Large intestine (tissue), 12 donors: ENCODE data around the gene PIK3C3. TPM values are rescaled to one million over a fixed set of nuclear protein-coding genes. Genes with fewer than 3 reads are reported as not detected.
A peak's percentile ranks its signal among the peaks of the same experiment; 100 is the strongest.

ENCODE experiments used
- DNase-seq, 2 donors: peaks; one replicate each; pipeline versions ENCODE4 v3.0.0 to v3.0.0-alpha.2; 2013
- H3K27ac ChIP-seq: one replicate; pipeline ENCODE4 v1.5.1; 2013; ENCODE audit warnings: low read length
- H3K27me3 ChIP-seq: 2 replicates; pipeline ENCODE4 v1.6.1; 2013; ENCODE audit warnings: low read length; ENCODE audit not compliant: control insufficient read depth, insufficient read depth
- H3K36me3 ChIP-seq: 2 replicates; pipeline ENCODE4 v1.6.1; 2013; ENCODE audit warnings: low read length; ENCODE audit not compliant: control insufficient read depth, insufficient read depth
- H3K4me1 ChIP-seq: one replicate; pipeline ENCODE4 v1.6.1; 2013; ENCODE audit warnings: low read length; ENCODE audit not compliant: control insufficient read depth, insufficient read depth
- H3K4me3 ChIP-seq: one replicate; pipeline ENCODE4 v1.5.1; 2013; ENCODE audit warnings: low read length
- H3K9me3 ChIP-seq: one replicate; pipeline ENCODE4 v1.6.1; 2013; ENCODE audit warnings: mild to moderate bottlenecking, low read depth, low read length, moderate library complexity; ENCODE audit not compliant: control insufficient read depth
- WGBS: methylation state at CpG from one replicate; pipeline ENCODE4 v1.1.5; 2013; ENCODE audit warnings: low lambda C conversion rate; ENCODE audit not compliant: insufficient coverage; 5-methylcytosine and 5-hydroxymethylcytosine counted together
- long read RNA-seq, 11 donors: transcript quantifications; one replicate each; lab custom pipeline, GENCODE V29; 2026
- polyA plus RNA-seq: library from polyadenylated mRNA; unstranded; fragments of 120-200 nt; gene quantifications from one replicate; pipeline ENCODE4 v1.2.1, GENCODE V29; 2013

PIK3C3 gene
- polyA plus RNA-seq = 38.2 TPM
- long read RNA-seq, donor 1, full-length matches to known transcripts = 4 of 4 reads
- long read RNA-seq, donor 1, partial matches to known transcripts = 0 of 4 reads
- long read RNA-seq, donor 1, other reads (novel, unspliced or antisense) = 0 of 4 reads
- long read RNA-seq, donor 2, full-length matches to known transcripts = 5 of 5 reads
- long read RNA-seq, donor 2, partial matches to known transcripts = 0 of 5 reads
- long read RNA-seq, donor 2, other reads (novel, unspliced or antisense) = 0 of 5 reads
- long read RNA-seq, donor 3 = 0 reads
- long read RNA-seq, donor 4 = 0 reads
- long read RNA-seq, donor 5, full-length matches to known transcripts = 3 of 3 reads
- long read RNA-seq, donor 5, partial matches to known transcripts = 0 of 3 reads
- long read RNA-seq, donor 5, other reads (novel, unspliced or antisense) = 0 of 3 reads
- long read RNA-seq, donor 6, full-length matches to known transcripts = 9 of 16 reads
- long read RNA-seq, donor 6, partial matches to known transcripts = 7 of 16 reads
- long read RNA-seq, donor 6, other reads (novel, unspliced or antisense) = 0 of 16 reads
- long read RNA-seq, donor 7, full-length matches to known transcripts = 3 of 3 reads
- long read RNA-seq, donor 7, partial matches to known transcripts = 0 of 3 reads
- long read RNA-seq, donor 7, other reads (novel, unspliced or antisense) = 0 of 3 reads
- long read RNA-seq, donor 8, full-length matches to known transcripts = 7 of 20 reads
- long read RNA-seq, donor 8, partial matches to known transcripts = 13 of 20 reads
- long read RNA-seq, donor 8, other reads (novel, unspliced or antisense) = 0 of 20 reads
- long read RNA-seq, donor 9, full-length matches to known transcripts = 3 of 18 reads
- long read RNA-seq, donor 9, partial matches to known transcripts = 15 of 18 reads
- long read RNA-seq, donor 9, other reads (novel, unspliced or antisense) = 0 of 18 reads
- long read RNA-seq, donor 10, full-length matches to known transcripts = 5 of 12 reads
- long read RNA-seq, donor 10, partial matches to known transcripts = 7 of 12 reads
- long read RNA-seq, donor 10, other reads (novel, unspliced or antisense) = 0 of 12 reads
- long read RNA-seq, donor 11, full-length matches to known transcripts = 4 of 9 reads
- long read RNA-seq, donor 11, partial matches to known transcripts = 5 of 9 reads
- long read RNA-seq, donor 11, other reads (novel, unspliced or antisense) = 0 of 9 reads

DNA sequence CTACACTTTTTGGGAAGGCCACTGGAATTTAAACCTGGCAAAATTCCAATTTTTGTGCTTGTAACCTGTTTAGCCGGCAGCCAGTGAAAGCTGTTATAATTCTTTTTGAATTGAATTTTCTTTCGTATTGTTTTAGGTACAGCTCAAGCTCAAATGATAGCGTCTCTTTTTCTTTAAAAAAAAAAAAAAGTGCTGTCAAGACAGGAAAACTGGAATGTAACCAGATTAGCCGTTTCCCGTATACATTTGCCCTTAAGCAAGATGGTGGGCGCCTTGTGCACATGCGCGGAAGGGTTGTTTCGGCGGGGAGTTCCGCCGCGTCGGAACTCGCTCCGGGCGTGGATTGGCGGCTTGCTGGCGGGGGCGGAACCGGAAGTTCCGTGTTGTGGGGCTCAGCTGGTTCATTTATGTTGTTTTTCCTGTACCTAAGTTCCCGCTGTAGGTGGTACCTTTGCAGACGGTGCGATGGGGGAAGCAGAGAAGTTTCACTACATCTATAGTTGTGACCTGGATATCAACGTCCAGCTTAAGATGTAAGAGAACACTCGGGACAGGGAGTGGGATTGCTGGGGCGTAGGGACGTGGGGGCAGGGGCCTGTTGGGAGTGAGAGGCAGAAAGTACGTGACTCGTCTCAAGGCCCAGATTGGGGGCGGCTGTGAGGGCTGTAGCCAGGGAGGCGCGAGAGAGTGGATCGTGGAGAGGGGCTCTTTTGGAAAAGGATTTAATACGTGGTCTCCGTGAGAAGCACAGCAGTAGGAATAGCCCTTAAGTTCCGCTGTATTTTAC lies at the start of gene PIK3C3:
PIK3C3 (plus strand) TSS at position 408 of the 787 bp plus-strand sequence; CDS start at position 466, 58 bp downstream.
- H3K4me3 ChIP-seq = peak within 1 kb of the TSS; percentile 93
- peak; percentile 98 for DNase-seq
- H3K27ac ChIP-seq = peak within 1 kb of the TSS; percentile 80
- WGBS = 0% methylated on average over 2 of the region's 38 CpGs
- peaks cover 2% of the 10 kb centered on the region for H3K4me1 ChIP-seq
- H3K36me3 ChIP-seq = peaks cover 8% of the 10 kb centered on the region
- no peaks in the 10 kb centered on the region for H3K27me3 ChIP-seq
- no peaks in the 10 kb centered on the region for H3K9me3 ChIP-seq

DNA sequence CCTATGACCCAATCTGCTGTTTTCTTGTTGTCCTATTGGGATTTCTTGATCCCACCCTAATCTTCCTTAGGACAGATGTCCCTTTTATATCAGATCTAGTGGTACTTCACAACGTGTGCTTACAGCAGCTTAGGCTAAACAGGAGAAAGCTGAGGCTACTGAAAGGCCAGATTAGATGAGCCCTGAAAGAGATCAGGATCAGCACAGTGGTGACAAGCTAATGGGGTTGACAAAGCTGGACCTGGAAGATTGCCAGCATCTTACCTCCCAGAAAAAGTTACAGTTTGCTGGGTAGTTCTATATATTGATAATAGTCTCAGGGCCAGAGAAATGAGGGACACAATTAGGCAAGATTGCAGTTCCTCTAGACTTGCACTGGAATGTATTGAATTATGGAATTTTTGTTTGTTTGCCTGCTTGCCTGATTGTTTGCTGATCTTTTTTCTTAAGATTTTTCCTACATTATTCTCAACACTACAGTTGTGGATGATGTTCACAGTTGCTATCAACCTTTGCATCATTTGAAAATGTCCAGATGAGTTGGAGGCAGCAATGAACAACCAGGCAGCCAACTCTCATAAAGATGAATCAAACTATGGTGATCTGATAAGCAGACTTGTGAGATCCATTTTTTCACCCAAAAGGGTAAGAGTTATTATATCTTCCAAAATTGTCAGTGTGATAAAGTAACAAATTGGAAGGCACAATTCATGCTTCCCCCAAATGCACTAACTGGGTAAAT lies 49.1 kb upstream of the PIK3C3 start:
- H3K27ac ChIP-seq = no peak overlapping the region
- DNase-seq = no peak
- WGBS = no CpG with 5 or more reads among the region's 1 CpG
- H3K4me3 ChIP-seq = no peak overlapping the region
- H3K9me3 ChIP-seq = no peaks in the 10 kb centered on the region
- no peaks in the 10 kb centered on the region for H3K4me1 ChIP-seq
- H3K27me3 ChIP-seq = no peaks in the 10 kb centered on the region
- no peaks in the 10 kb centered on the region for H3K36me3 ChIP-seq

DNA sequence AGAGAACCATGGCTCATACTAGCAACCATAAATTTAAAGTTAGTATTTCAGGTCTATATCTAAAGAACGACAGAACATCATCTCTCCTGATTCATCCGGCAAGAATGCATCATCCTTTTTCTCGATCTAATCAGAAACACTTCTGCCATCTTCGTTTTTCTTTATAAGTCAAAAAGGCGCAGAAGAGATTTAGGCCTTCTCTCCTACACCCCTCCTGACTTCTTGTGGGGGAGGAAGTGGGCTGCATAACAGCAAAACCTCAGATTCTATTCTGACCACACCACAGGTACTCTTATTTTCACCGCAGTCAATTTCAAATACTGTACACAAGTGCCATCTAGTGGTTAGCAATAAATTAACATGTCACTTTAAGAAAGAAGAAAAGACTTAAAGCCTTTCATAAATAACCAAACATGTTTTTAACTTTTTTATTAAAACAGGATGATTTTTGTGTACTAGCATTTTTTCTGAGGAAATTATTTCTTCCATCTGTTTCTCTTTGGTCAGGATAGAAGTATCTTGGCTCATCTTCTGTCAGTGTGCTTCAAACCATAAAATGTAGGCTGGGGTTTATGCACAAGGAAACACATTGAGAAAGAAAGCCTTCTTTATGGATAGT lies 48.4 kb upstream of the PIK3C3 start:
- H3K36me3 ChIP-seq = no peaks in the 10 kb centered on the region
- H3K4me3 ChIP-seq = no peak overlapping the region
- H3K27me3 ChIP-seq = no peaks in the 10 kb centered on the region
- 44% methylated on average over 3 of the region's 6 CpGs for WGBS
- H3K9me3 ChIP-seq = no peaks in the 10 kb centered on the region
- H3K4me1 ChIP-seq = no peaks in the 10 kb centered on the region
- H3K27ac ChIP-seq = no peak overlapping the region
- DNase-seq = peak; percentile 17 to 22

DNA sequence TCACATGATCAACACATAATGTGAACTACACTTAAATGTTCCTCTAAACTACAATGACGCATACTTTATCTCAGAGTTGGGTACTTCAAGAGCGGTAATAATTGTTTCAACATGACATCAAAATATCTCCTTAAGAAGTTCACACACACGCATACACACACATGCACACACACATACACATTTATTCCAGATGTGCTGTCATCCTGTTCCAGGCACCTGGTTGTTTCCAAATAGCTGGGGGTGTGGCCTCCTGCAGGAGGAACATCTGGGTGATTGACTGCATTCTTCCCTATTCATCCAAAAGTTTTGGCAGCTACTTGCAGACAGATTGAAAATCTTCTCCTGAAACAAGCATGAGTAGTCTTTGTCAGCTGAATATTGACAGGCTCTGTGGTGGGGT lies 37.9 kb upstream of the PIK3C3 start:
- Histone ChIP-seq H3K9me3 (no peaks in the 10 kb centered on the region), H3K27me3 (no peaks in the 10 kb centered on the region), H3K4me1 (no peaks in the 10 kb centered on the region), H3K4me3 (no peak overlapping the region), H3K27ac (no peak overlapping the region), H3K36me3 (no peaks in the 10 kb centered on the region)
- no peak for DNase-seq
- 80% methylated on average over 1 of the region's 3 CpGs for WGBS

DNA sequence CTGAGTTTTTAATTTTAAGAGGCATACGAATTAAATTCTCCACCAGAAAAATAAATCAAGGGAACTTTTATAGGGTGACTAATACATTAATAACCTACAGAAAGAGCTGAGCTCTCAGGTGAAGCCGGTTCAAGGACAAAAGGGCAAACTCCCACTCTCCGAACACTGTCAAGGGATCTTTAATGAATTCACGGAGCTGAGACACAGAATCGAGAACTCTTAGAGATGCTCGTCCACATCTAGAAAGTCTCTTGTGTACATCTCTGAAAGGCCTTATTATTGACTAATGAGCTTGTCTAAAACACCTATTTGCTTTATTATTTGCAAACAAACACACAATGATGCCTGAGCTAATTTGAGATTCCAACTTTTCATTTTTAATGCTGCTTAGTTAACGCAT lies 33.3 kb upstream of the PIK3C3 start:
- no peak for DNase-seq
- Histone ChIP-seq H3K36me3 (no peaks in the 10 kb centered on the region), H3K4me3 (no peak overlapping the region), H3K27ac (no peak overlapping the region), H3K27me3 (no peaks in the 10 kb centered on the region), H3K4me1 (no peaks in the 10 kb centered on the region), H3K9me3 (no peaks in the 10 kb centered on the region)
- WGBS = 100% methylated on average over 1 of the region's 7 CpGs

DNA sequence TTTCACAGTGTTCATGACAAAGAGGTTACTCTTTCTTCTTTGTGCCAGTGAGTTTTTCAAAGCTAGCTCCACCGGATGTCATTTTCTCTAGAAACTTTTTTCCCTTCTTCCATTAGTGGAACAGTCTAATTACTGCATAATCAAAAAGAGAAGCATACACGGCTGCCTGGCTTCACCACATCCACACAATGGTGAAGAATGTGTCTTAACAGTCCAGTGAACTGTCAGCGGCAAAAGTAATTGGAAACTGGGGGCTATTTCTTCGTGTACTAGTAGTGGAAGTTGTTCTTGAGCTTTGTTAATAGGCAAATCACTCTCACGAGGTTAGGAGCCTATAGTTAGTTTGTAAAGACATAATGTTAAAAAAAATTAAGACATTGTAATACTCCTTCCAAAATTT lies 32.9 kb upstream of the PIK3C3 start:
- H3K27me3 ChIP-seq = no peaks in the 10 kb centered on the region
- H3K9me3 ChIP-seq = no peaks in the 10 kb centered on the region
- WGBS = 92% methylated on average over 2 of the region's 5 CpGs
- H3K4me1 ChIP-seq = no peaks in the 10 kb centered on the region
- DNase-seq = no peak
- H3K4me3 ChIP-seq = no peak overlapping the region
- H3K27ac ChIP-seq = no peak overlapping the region
- no peaks in the 10 kb centered on the region for H3K36me3 ChIP-seq

DNA sequence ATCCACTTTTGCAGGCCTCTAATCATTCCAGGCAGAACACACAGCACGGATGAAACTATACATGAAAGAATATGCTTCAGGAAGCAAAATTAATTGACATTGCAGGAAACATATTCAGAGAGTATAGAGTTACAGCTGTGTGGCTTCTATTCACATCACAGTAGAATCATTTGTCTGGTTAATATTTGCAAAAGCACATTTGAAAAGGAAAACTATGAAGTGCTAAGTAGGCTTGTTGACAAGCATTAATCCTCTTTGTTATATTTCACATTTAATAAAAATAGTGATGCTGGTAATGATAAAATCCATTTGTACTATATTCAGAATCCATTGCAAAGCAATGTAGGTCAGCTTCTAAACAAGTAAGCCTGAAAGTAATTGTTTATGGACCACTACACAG lies 32.2 kb upstream of the PIK3C3 start:
- H3K4me3 ChIP-seq = no peak overlapping the region
- H3K36me3 ChIP-seq = no peaks in the 10 kb centered on the region
- WGBS = 100% methylated on average over 1 of the region's 1 CpG
- no peaks in the 10 kb centered on the region for H3K9me3 ChIP-seq
- DNase-seq = no peak
- H3K27ac ChIP-seq = no peak overlapping the region
- no peaks in the 10 kb centered on the region for H3K4me1 ChIP-seq
- H3K27me3 ChIP-seq = no peaks in the 10 kb centered on the region

DNA sequence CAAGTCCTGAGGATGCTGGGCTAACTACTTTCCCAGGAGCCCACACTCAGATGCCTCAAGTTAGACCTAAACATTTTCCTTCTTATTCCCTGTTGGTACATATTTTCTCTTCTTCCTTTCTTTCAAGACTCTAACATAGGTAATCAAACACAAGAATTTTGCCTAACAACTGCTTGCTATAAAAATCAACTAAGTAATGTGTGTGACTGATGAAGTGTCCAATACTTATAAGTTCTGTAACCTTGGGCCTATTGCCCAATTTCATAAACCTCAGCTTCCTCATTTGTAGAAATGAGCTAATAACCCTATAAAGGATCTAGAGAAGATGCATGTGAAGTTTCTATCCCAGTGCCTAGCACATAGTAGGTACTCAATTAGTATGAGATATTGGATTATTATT lies 31.6 kb upstream of the PIK3C3 start:
- no peak overlapping the region for H3K4me3 ChIP-seq
- no peak for DNase-seq

DNA sequence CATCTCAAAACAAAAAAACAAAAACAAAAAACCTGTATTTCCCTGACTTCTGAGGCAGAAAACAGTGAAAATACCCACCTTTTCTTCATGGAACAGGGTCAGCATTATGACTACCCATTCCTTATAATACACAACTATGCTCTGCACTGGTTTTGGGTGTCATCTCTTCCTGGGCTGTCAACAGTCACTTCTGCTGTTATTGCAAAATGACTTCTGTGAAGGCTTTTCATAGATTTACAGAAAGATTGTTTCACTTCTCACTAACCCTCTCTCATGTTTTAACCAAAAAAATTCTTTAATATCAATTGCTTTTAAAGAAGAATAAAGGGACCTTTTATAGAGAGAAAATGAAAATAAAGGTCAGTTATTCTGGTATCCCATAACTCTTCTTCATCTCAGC lies 26.5 kb upstream of the PIK3C3 start:
- no peaks in the 10 kb centered on the region for H3K9me3 ChIP-seq
- no peak overlapping the region for H3K4me3 ChIP-seq
- no peak for DNase-seq

More for the DNA sequence above, 31.6 kb upstream of the PIK3C3 start:
- Histone ChIP-seq H3K4me1 (no peaks in the 10 kb centered on the region), H3K9me3 (no peaks in the 10 kb centered on the region), H3K27ac (no peak overlapping the region), H3K36me3 (no peaks in the 10 kb centered on the region), H3K27me3 (no peaks in the 10 kb centered on the region)

More for the DNA sequence above, 26.5 kb upstream of the PIK3C3 start:
- Histone ChIP-seq H3K27ac (no peak overlapping the region), H3K36me3 (no peaks in the 10 kb centered on the region), H3K27me3 (peaks cover 3% of the 10 kb centered on the region), H3K4me1 (no peaks in the 10 kb centered on the region)
